Activated naive CD4-positive, alpha-beta T cell treated with Interleukin-2 at 50 U/mL for 16 hours (primary cell): ENCODE data around the gene PARP15.
"Not testable (repeated sequence)": the region's sequence is repeated elsewhere in the genome, so short reads cannot be mapped to it uniquely, and the experiment has no call there.

Source experiments
- DNase-seq: peaks from one replicate; pipeline ENCODE4 v3.0.0-alpha.2; 2020

PARP15 gene

DNA sequence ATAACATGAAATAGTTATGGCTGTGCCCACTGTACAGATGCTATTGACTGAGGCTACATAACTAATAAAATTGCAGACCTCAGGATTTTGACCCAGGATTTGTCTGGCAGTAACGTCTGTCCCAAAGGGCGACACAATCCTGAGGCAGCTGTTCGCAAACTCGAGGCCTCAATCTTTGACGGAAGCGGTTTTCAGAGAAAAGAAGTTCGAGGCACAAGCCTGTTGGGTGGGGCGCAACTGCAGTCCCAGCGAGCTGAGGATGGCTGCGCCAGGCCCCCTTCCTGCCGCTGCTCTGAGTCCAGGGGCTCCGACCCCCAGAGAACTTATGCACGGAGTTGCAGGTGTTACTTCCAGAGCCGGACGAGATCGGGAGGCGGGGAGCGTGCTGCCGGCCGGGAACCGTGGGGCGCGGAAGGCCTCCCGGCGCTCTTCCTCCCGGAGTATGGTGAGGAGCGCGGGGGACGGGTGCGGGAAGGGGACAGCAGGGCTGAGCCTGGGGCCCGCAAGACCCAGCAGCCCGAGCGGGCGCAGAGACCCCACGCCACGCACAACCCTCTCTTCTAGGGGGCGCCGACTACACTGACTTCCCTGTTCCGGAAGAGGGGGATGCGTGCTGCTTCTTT is at the start of gene PARP15:
PARP15 (plus strand) TSS at position 242 of the 623 bp plus-strand sequence; CDS start at position 260, 18 bp downstream.
- peak; percentile 48 for DNase-seq

DNA sequence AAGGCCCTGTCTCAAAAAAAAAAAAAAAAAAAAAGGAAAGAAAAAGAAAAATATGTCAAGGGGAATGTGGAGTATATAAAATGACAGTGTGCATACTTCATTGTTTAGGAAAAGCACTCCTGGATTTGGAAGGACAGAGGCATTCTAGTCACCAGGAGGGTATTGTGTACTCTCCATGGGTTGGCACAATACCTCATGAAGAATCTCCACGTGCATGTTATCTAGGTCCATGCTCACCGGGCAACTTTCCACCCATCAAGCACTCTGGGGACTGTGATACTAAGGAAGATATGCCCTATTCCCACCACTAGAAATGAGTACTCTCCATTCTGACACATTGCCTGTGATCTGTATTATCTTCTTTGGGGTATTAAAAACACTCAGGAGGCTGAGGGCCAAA is 47.3 kb upstream of the PARP15 start:
- DNase-seq = no peak

DNA sequence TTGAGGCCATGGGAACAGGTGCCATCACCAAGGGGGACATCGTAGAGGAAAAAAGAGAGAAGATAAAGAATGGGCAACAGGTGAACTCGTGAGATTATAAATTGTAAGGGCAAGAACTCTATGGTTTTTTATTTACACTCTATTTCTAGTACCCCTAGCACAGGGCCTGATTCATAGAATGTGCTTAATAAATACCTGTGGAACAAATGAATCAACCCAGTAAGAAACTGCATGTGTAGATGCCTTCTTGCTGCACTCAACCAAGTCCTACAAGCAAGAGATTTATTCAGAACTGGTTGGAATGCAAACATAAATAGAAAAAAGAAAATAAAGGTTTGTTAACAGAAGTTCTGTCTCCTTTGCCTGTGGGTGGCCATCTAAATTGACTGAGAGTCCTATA is 44.0 kb upstream of the PARP15 start:
- no peak for DNase-seq

DNA sequence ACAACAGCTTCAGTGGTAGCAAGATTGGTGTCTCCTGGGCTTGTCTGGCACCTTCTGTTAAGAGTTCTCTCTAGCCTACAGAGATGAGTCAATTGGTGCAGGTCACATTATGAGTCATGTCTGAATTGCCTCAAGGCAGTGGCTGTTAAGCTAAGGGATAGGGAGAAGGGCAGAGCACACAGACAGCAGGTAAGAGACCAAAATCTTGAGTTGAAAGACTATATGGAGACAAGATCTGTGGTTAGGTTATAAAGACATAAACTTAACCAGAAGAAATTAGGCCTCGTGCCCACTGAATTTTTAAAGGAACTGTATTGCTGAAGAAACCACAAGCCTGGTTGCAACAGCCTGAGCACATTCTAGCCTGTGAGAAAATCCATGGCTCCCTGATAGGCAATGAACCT is 43.5 kb upstream of the PARP15 start:
- peak; percentile 42 for DNase-seq

DNA sequence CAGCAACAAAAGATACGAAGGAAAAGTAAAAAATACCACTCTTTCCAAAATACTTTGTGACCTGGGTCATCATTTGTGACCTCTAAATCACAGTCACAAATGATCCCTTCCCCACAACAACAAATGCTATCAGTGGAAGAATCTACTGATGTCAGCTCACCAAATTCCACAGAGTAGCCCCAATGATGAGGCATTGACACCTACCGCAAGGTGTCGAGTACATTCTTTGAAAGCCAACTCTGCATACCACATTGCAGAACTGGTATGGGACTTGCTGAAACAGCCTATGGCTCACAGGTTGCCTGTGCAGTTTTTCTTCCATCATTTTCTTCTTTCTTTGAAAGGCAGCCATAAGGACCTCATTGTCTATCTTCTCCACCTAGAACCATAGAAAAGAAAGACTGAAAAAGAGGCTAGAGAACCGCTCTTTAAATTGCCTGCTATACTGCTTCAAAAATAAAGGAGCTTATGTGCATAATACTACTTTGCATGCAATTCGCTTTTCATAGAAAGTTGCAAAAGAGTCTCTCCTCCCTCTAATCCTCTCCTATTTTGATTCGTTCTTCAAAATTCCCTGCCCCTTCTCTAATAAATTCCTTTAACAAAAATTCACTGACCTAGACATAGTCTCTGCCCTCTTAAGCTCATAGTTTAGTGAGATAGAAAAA is 41.4 kb upstream of the PARP15 start:
- DNase-seq = no peak

DNA sequence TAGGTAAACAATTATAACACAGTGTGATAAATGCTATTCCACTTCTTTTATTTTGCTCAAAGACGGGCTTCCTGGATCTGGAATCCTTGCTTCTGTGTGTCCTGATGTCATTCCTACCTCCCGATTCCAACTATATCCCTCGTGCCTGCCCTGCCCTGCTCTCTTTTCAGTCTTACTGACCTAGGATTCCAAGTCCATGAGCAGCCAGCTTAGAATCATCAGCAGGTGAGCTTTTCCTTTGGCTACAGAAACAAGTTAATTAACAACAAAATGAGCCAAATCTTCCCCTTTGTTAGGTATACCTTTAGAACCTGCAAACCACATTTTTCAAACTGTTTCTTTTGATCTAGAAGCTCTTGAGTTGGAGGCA is 40.8 kb upstream of the PARP15 start:
- no peak for DNase-seq

DNA sequence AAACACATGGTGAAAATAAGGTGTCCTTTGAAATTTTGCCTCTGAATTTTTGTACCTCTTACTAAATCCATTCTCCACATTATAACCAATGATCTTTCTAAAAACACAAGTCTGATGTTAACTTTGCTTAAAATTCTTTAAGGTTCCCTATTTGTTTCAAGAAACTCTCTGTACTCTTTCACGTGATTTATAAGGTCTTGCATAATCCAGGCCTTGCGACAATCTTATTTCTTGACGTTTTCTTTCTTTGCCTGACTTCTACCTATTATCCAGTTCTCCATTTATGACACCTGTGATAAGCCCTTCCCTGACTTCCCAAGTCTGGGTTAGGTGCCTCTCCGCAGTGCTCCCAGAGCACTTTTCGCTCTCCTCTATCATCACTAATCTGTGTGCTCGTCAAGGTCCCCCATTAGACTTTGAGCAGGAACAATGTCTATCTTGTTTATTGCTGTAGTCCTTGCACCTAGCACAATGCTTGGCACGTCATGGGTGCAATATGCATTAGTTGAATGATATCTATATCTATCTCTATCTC is 38.4 kb upstream of the PARP15 start:
- no peak for DNase-seq

DNA sequence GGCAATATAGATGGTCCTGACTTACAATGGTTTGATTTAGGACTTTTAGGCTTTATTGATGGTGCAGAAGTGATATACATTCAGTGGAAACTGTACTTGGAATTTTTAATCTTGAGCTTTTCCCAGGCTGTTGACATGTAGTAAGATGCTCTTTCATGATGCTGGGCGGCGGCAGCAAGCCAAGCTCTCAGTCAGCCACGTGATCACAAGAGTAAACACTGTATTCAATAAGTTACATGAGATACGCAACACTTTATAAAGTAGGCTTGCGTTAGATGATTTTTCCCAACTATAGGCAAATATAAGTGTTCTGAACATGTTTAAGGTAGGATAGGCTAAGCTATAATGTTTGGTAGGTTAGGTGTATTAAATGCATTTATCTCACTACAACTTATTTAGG is 31.3 kb upstream of the PARP15 start:
- no peak for DNase-seq

DNA sequence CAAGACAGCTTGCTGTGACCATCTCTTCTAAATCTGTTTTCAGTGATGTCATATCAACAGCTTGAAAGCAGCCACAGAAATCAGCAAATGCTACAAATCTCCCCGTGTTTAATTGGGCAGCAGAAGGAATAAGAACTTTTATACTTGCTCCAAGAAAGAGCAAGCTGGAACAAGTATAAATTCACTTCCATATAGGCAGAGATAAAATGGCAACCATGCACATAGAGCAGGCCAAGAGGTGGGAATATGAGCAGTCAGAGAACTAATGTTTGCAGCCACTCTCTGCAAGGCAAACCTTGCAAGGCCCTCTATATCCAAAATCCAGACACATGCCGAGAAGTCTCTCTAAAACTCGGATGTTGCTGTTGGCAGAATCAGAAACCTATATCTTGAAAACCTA is 29.4 kb upstream of the PARP15 start:
- DNase-seq = no peak

DNA sequence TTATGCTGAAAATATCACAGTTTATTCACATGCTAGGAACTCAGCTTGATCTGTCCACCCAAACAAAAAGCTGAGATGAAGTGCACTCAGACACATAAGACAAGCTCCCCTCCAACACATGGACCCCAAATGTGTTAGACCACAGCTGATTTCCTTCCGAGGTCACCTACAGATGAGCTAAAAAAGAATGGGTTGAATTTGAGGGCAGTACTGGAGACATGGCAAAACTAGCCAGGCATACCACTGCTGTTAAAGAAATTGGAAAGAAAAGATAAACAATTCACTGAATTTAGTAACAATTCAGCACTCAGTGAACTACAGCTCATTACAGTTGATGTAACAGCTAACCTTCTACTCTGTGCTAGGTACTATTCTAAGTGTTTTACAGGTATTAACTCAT is 28.8 kb upstream of the PARP15 start:
- no peak for DNase-seq

DNA sequence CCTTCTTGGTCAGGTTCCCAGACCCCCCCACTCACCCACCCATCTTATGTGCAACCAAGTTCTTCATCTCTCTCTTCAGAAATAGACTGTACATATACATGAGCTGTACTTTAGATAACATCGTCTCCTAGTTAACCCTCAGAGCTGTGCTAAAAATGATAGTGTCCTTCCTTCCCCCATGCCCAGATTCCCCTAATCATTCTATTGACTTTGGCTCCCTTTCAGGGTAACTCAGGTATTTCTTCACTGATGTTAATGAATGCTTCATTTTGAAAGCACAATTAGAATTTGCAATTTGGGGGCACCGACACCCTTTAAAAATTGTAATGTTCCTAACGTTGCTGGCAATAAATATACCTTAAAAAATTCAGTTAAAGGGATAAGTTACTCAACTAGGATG is 24.3 kb upstream of the PARP15 start:
- no peak for DNase-seq

DNA sequence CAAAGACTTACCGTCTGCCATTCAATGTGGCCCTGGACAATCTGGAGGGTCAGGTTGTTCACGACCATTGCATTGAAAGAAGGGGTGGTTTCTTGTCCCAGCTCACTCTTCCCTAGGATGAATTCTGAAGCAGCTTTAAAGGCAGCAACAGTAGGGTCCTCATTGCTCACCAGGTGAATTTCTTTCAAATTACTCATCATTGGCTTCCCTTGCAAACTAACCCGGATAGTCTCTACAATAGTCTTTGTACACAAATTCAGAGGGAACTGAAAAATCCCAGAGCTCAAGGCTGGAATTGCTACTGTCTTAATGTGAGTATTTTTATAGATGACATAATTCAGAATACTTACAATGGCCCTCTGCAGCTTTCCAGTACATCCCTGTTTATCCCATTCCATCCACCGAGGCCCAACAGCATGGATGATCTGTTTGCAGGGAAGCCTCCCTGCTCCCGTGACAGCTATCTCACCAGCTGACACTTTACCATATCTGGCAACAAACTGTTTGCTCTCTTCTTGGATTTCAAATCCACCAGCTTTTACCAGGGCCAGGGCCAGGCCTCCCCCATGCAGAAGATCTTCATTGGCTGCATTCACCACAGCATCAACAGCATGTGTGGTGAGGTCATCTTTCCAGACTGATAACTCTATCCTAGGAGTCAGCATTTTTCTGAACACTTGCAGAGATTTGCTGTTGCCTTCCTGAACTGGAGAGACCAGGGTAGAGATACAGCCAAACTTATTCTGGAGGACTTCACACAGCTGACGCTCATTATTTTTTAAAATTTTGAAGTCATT is 22.0 kb upstream of the PARP15 start:
- no peak for DNase-seq

DNA sequence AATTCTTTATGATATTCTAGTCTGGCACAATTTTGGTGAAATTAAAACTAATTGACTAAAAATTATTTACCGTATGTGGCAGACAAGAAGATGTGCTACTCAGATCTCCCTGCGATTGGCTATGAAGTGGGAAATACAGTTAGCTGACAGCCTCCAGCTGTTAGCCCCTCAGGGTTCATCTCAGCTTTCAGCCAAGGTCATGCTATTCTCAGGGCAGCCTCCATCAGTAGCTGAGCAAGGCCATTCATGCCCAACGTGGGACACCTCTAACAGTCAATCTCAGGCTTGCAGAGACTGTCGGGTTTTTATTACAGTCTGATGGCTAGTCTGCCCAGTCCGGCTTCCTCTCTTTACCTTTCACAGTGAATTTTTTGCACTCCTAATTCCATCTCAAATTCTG is 20.1 kb upstream of the PARP15 start:
- DNase-seq = no peak

DNA sequence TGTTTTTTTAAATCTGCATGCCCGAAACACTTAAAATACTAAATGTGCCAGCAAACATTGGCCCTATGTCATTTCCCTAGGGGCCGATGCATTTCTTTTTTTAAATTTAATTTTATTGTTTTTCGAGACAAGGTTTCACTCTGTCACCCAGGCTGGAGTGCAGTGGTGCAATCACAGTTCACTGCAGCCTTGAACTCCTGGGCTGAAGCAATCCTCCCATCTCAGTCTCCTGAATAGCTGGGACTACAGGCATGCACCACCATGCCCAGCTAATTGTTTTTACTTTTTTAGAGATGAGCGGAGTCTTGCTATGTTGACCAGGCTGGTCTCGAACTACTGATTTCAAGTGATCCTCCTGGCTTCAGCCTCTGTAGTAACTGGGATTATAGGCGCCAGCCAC is 18.8 kb upstream of the PARP15 start:
- DNase-seq = no peak

DNA sequence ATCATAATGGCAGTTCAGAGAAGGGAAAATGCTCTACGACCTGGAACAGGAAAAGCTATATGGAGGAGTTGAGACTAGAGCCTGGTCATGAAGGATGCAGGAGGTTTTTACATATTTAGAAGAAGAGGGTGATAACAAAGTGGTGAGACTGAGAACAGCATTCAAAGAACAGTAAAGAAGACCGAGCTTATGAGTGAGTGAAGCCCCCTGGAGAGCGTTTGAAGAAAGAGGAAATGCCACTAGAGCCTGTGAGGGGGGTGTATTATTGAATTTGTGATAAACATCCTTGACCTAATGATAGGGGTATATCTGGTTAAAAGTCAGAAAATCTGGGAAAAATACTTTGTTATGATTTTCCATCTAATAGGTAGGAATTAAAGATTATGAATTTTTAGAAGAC is 17.5 kb upstream of the PARP15 start:
- no peak for DNase-seq

DNA sequence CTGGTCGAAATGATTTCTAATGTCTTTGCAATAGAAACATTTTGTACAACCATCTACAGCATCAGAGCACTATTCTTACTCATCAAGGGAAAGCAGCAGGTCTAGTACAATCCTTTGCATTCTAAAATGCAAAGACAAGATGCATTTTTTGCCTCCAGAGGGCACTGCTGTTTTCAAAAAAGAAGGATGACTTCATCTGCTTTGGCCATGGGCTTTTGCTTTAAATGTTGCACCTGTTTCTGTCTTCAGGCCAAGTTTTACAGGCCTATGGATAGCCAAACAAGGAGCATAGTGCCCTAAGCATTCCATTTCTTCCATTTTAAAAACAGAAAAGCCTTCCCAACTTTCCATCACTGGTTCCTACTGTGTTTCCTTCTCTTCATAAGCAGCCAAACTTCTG is 16.8 kb upstream of the PARP15 start:
- peak; percentile 60 for DNase-seq

DNA sequence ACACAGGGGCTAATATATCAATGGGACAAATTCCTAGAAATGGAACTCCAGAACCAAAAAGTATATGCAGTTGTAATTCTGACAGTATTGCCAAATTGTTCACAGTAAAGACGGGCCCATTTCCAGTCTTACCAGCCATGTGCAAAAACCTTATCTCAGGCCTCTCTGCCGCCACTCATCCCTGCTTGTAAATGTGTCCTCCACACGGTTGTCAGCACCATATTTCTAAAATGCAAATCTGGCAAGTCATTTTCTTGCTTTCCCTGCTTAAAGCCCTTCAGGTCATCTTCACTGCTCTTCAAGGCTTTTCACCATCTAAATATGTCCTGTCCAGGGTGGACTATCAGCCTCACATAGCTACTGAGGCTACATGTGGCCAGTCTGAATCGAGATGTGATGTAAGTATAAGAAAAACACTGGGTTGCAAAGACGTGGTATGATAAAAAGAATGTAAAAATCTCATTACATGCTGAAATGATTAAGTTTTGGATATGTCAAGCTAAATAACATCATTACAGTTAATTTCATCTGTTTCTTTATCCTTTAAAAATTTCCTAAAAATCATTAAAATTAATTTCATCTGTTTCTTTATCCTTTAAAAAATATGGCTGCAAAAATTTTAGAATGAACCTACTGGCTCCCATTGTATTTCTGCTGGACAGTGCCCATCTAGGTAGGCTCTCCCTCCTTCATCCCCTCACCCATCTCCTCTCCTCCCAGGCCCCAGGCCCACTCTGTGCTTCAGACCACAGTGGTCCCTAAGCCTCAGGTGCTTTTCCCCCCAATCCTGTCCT is 14.3 kb upstream of the PARP15 start:
- no peak for DNase-seq

DNA sequence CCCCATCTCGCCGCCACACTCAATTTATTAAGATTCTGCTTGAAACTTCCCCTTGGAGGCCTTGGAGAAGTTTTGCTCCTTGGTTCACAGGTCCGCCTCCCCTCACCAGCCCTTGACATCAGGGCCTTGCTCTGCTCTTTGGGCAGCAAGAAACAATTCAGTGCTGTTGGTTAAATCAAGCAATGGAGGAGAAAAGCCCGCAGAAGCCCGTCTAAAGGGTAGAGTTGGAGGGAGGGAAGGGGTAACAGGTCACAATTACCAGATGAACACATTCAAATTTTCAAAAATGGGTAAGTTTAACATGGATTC is 13.8 kb upstream of the PARP15 start:
- DNase-seq = peak; percentile 14

DNA sequence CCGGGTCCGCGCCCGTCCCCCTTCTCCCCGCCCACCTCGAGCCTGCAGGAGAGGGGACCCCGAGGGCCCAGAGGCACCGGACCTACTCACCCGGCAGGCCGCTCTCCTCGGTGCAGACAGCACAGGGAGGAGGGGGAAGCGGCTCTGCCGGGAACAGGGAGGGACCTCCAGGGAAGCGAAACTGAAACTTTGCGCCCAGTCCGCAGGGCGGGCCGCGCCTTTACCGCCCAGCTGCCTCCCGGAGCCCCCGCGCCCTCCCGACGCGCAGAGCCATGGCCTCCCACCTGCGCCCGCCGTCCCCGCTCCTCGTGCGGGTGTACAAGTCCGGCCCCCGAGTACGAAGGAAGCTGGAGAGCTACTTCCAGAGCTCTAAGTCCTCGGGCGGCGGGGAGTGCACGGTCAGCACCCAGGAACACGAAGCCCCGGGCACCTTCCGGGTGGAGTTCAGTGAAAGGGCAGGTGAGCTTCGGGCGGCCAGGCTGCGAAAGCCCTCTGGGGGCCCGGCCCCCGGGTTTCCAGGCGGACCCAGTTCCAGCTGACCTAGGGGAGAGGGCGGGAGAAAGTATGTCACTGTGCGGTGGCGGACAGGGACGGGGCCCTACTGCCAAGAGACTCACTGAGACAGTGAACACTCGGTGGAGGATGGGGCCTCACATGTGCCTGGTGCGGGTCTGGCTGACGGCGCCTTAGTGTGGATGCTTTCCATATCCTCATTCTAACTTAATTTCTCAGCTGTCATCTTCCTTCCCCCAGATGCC is 13.1 kb upstream of the PARP15 start, which contains the start of the genes DTX3L and PARP9:
DTX3L (plus strand) TSS at position 184 of the 758 bp plus-strand sequence; CDS start at position 273, 89 bp downstream.
PARP9 (minus strand) TSS at position 146 of the 758 bp plus-strand sequence. CDS start 4,680 bp downstream, outside the sequence.
- peak; percentile 79 for DNase-seq

DNA sequence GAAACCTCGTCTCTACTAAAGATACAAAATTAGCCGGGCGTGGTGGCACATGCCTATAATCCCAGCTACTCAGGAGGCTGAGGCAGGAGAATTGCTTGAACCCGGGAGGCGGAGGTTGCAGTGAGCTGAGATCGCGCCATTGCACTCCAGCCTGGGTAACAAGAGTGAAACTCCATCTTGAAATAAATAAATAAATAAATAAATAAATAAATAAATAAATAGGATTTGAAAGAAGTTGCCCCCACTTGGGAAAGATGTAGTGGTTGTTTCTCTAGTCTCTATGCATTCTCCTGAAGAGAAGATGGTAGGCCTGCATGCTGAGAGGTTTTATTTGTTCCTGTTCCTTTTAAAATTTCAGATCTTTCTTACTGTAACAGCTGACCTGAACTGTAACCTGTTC is 9.3 kb upstream of the PARP15 start:
- DNase-seq = not testable (repeated sequence)

DNA sequence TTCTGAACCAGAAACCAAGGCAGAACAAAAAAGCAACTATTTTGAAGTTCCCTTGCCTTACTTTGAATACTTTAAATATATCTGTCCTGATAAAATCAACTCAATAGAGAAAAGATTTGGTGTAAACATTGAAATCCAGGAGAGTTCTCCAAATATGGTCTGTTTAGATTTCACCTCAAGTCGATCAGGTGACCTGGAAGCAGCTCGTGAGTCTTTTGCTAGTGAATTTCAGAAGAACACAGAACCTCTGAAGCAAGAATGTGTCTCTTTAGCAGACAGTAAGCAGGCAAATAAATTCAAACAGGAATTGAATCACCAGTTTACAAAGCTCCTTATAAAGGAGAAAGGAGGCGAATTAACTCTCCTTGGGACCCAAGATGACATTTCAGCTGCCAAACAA is 8.7 kb upstream of the PARP15 start:
- no peak for DNase-seq

DNA sequence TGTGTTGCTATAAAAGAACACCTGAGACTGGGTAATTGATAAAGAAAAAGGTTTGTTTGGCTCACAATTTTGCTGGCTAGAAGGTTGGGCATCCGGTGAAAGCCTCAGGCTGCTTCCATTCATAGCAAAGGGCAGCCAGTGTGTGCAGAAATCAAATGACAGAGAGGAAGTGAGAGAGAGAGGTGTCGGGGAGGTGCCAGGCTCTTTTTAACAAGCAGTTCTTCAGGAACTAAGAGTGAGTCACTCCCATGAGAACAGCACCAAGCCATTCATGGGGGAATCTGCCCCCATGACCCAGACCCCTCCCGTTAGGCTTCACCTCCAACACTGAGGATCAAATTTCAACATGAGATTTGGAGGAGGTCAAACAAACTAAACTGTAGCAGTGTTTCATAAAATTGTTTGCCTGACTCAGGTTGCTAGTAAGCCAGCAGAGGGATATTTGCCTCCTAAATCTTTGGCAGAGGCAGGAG is 4.5 kb upstream of the PARP15 start:
- peak; percentile 21 for DNase-seq
